H54 (cell line): ENCODE results near the gene RET.

ENCODE experiments used
- DNase-seq: peaks from one replicate; pipeline ENCODE4 v3.0.0; 2011; ENCODE audit warnings: low spot score, mixed read lengths; ENCODE audit not compliant: insufficient read length
- FAIRE-seq: peaks from 3 replicates; lab custom pipeline; 2011; peaks lifted over from hg19 to GRCh38; lab: Jason Lieb, UNC
- POLR2A ChIP-seq: IDR thresholded peaks from 2 replicates; pipeline ENCODE4 v1.6.1; 2011; ENCODE audit warnings: low read depth, mild to moderate bottlenecking, low read length

Gene RET

GRCh38 chr10:43117031-43117776 is 40.3 kb downstream of the RET start:
- TF ChIP-seq POLR2A = no peak
- no peak for DNase-seq
- FAIRE-seq = no peak

- DNase-seq = no peak
- FAIRE-seq = no peak
- TF ChIP-seq POLR2A = no peak
Observed at GRCh38 chr10:43117777-43118583, 41.1 kb downstream of the RET start.

- TF ChIP-seq POLR2A = no peak
- DNase-seq (no peak), FAIRE-seq (no peak)
Observed at GRCh38 chr10:43118631-43119415, 42.0 kb downstream of the RET start.

GRCh38 chr10:43119416-43120115 is 42.7 kb downstream of the RET start:
- TF ChIP-seq POLR2A = no peak
- DNase-seq = no peak
- FAIRE-seq = no peak

- no peak for FAIRE-seq
- TF ChIP-seq POLR2A = no peak
- DNase-seq = no peak
Observed at GRCh38 chr10:43120116-43120928, 43.5 kb downstream of the RET start.

- no peak for DNase-seq
- TF ChIP-seq POLR2A = no peak
- FAIRE-seq = no peak
Observed at GRCh38 chr10:43120929-43121314, 44.1 kb downstream of the RET start.

GRCh38 chr10:43121444-43121843 is 44.6 kb downstream of the RET start:
- TF ChIP-seq POLR2A = no peak
- DNase-seq (no peak), FAIRE-seq (no peak)

- no peak for FAIRE-seq
- no peak for TF ChIP-seq POLR2A
- DNase-seq = no peak
Observed at GRCh38 chr10:43122096-43122495, 45.2 kb downstream of the RET start.

- DNase-seq = no peak
- no peak for FAIRE-seq
- TF ChIP-seq POLR2A = no peak
Observed at GRCh38 chr10:43122826-43123225, 46.0 kb downstream of the RET start.

GRCh38 chr10:43123361-43124093 is 46.7 kb downstream of the RET start:
- TF ChIP-seq POLR2A = no peak
- FAIRE-seq (no peak), DNase-seq (no peak)

- no peak for FAIRE-seq
- DNase-seq = no peak
- TF ChIP-seq POLR2A = no peak
Observed at GRCh38 chr10:43124094-43124521, 47.2 kb downstream of the RET start.
